GM18502 (cell line): ENCODE measurements around the gene KISS1R.
"Not testable (repeated sequence)": the region's sequence is repeated elsewhere in the genome, so short reads cannot be mapped to it uniquely, and the experiment has no call there.

Experiments used
- ATAC-seq: cut with Tn5 transposase; IDR thresholded peaks from one replicate; pipeline ENCODE4 v1.9.1; 2021; ENCODE audit warnings: mild to moderate bottlenecking; ENCODE audit not compliant: unreplicated experiment, poor library complexity

KISS1R gene

GRCh38 chr19:881385-882071 is 35.6 kb upstream of the KISS1R start:
- no peak for ATAC-seq

GRCh38 chr19:882871-883497 is 34.1 kb upstream of the KISS1R start:
- ATAC-seq, result no peak

GRCh38 chr19:883661-884211 is 33.4 kb upstream of the KISS1R start:
- ATAC-seq, result no peak

GRCh38 chr19:884420-885211 is 32.5 kb upstream of the KISS1R start:
- no peak for ATAC-seq

GRCh38 chr19:885536-886224 is 31.5 kb upstream of the KISS1R start:
- no peak for ATAC-seq

- ATAC-seq, result no peak
These were observed 30.1 kb upstream of the KISS1R start for GRCh38 chr19:887072-887471.

- ATAC-seq, result no peak
These were observed 29.5 kb upstream of the KISS1R start for GRCh38 chr19:887599-887998.

- no peak for ATAC-seq
These were observed 28.4 kb upstream of the KISS1R start for GRCh38 chr19:888581-889385.

GRCh38 chr19:889662-890295 is 27.4 kb upstream of the KISS1R start:
- ATAC-seq, result no peak

GRCh38 chr19:890831-891230 is 26.3 kb upstream of the KISS1R start:
- no peak for ATAC-seq

- not testable (repeated sequence) for ATAC-seq
These were observed 25.5 kb upstream of the KISS1R start for GRCh38 chr19:891421-892200.

GRCh38 chr19:892243-892893 is 24.8 kb upstream of the KISS1R start:
- ATAC-seq, result peak; percentile 11

GRCh38 chr19:892894-893689 is 24.0 kb upstream of the KISS1R start, which contains the start of the genes MED16 and RNU6-9:
MED16 (minus strand) TSS chr19:893187; CDS start chr19:891131, 2,056 bp downstream.
RNU6-9 (plus strand) TSS chr19:893484.
- ATAC-seq, result peak; percentile 82

- ATAC-seq, result no peak
These were observed 20.7 kb upstream of the KISS1R start for GRCh38 chr19:896434-896833.

- ATAC-seq, result no peak
These were observed 20.1 kb upstream of the KISS1R start for GRCh38 chr19:896999-897398.

- ATAC-seq, result no peak
These were observed 19.6 kb upstream of the KISS1R start for GRCh38 chr19:897442-898039.

GRCh38 chr19:898663-899062 is 18.5 kb upstream of the KISS1R start:
- ATAC-seq, result no peak
